NCI-H2196 treated with DMSO at 0.1 percent for 48 hours (cell line): ENCODE results near the gene ZNF277.
A peak's percentile ranks its signal among the peaks of the same experiment; 100 is the strongest.

Source experiments
- DNase-seq: peaks from one replicate; lab custom pipeline; 2025; ENCODE audit not compliant: unreplicated experiment; lab: John Stamatoyannopoulos, UW

The ZNF277 gene

DNA sequence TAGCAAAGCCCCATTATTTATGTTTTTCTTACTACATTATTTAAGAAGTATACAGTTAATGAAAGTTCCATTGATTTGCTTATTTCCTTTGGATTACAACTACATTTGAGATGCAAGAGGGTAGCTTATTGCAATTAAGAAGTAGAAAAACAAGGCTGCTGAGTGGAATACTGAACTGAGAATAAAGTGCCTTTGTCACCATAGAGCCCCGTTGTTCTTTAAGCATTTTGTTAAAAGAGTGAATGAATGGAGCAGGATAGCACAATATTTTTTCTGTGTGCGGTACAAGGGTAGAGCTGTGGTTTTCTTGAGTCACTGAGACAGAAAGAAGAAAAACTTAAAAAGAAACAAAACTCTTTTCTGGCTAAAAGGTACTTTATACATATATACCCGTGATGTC, 45.6 kb downstream of the ZNF277 start:
- no peak for DNase-seq

DNA sequence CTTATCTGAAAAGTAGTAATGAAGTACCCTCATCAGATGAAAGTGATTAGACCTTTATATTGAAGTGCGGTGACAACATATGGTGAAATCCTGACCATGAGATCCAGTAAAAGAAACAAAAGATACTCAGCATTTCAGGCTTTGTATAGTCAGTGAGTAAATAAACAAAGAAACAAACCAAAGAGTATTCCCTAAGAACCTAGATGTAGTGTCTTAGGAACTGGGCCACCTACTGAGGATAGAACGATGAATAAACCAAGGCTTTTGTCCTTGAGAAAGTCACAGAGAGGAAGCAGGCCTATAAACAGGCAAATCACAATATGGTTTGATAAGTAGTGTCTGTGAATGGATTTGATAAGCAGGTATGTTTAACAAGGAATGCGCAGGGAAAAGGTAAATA, 46.2 kb downstream of the ZNF277 start:
- no peak for DNase-seq

DNA sequence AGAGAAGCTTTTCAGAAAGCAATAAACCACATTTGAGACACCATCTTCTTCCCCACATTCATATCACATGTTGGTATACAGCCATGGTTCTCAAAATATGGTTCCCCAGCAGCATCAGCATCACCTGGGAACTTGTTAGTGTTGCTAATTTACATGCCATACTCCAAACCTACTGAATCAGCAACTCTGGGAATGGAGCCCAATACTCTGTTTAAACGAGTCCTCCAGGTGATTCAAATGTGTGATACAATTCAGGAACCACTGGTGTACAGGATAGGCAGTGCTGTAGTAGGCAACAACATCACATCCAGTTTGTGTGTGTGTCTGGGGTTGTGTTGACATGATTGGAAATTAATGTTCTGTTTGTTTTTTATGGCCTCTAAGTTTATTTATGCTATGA, 47.7 kb downstream of the ZNF277 start:
- no peak for DNase-seq

DNA sequence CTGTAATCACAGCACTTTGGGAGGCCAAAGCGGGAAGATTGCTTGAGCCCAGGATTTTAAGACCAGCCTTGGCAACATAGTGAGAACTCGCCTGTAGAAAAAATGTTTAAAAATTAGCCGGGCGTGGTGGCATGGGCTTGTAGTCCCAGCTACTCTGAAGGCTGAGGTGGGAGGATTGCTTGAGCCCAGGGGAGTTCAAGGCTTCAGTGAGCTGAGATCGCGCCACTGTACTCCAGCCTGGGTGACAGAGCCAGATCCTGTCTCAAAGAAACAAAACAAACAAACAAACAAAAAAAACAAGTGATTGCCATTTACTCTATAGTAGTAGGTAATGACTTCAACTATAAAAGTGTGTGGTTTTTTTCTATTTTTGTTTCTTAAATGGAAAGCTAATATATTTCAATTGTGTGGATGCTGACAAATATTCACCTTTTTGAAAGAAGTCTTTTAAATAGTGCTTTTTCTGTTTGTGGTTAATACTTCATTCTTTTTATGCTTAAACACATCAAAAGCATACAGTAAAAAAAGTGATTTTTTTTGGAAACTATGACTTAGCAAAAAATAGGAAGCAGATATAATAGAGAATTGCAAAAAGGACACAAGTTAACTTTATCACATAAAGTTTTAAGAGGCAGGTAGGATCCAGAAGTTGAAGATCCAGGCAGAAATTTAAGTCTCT, 48.4 kb downstream of the ZNF277 start:
- DNase-seq: no peak

DNA sequence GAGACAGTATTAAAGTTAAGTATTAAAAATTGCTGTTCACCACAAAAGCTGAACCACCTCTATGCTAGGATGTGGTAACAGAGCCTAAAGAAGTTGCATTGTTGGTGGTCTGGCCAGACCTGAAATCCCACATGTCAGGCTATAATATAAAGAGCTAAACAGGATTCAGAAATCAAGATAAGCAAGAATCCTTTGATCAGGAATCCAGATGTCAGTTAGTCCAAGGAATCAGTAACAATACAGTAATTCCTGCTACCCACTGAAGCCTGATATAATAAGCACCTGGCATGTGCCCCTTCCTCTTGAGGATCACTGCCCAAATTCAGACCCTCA, 48.9 kb downstream of the ZNF277 start:
- DNase-seq: no peak

DNA sequence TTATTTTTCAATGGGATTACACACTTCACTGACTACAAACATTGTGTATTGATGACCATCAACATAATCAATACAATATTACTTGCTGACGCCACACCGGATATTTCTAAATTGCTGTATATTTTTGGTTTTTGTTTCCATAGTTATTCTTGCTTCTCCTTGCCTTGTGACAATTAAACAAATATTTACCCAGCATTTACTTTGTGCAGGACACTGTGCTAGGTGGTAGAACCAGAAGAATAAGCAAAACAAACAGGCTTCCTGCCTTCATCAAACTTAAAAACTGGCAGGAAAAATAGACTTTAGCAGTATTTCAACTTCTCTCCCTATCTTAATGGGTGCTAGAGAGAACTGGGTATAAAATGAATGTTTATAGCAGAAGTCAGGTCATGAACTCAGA, 50.6 kb downstream of the ZNF277 start:
- DNase-seq: no peak

DNA sequence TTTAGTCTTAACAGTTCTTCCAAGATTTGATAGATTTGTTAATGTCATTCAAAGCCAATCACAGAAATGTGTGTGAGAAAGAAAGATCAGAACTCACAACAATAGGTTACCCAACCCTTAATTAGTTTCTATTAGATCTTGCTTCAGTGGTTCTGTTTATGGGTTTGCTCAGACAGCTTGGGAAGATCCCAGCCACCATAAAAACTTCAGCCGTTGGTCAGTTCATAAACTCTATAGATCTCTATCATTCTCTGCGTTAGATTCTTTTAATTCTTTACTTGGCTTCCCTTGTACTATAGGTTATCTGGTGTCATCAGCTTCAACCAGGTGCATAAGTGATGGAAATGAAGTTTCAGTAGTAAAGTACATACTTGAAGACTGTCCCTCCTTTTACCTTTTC, 54.4 kb downstream of the ZNF277 start:
- no peak for DNase-seq

DNA sequence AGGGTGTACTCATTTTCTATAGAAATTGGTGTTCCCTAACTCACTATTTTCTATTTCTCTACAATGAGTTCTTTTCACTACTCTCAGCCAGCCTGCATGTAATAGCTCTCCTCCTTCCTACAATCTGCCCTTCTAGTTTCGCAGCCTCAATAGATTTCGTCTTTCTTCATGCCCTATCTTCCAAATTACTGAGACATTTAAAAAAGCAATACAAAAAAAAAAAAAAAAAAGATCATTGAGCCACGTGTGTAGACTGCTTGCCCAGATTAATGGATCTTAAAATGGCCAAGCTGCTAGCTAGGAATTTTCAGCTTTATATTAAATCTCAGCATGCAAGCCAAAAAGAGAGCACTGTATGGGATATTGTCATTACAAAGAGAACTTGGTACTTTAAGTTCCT, 55.5 kb downstream of the ZNF277 start:
- DNase-seq: no peak

DNA sequence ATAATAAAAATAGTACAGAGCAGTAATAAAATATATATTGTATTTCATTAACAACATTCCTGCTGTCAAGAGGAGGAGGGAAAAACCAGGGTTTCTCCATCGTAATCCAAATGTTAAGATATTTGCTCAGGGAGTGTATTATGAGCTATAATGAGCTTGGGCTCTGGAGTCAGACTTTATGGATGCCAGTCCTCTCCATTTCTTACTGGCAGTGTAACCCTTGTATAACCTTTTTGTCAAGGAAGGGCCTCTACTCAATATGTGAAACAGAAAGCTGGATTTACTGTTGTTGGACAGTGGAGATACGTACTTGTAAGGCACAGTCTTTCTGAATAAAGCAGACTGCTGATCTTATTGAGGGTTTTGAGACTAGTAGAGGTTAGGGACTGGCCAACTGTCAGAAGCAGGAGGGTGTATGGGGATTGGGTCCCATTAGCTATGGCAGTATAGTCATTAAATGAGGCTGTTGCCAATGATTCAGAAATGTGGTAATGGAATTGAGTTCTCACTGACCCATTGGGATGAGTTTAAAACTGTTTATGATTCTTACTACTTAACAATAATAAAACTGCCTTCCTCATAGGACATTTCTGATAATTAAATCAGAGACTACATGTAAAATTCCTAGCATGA, 56.5 kb downstream of the ZNF277 start:
- no peak for DNase-seq

DNA sequence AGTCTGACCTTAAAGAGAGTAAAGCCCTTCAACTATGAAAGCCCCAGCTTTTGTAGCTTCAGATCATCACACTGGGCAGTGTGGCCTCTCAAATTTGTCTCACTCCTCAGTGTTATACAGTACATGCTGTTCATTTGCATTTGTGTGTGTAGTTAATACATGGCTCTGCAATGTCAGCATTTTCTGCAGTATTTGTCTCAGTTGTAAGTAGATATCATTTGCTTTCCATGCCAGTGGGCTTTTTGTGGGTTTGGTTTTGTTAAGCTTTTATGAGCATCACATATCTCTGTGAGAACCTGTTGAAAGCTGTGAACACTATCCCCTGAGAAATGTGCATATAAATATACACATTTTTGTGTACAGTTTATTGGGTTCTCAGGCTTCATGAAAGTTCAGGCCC, 57.0 kb downstream of the ZNF277 start:
- no peak for DNase-seq

DNA sequence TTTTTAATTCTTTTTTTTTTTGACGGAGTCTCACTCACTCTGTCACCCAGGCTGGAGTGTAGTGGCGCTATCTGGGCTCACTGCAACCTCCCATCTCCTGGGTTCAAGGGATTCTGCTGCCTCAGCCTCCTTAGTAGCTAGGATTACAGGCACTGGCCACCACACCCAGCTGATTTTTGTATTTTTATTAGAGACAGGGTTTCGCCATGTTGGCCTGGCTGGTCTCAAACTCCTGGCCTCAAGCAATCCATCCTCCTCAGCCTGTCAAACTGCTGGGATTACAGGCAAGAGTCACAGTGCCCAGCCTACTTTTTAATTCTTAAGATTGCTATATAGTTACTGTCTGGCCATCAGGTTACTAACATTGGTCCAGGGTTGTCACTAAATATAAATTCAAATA, 59.6 kb downstream of the ZNF277 start:
- no peak for DNase-seq

DNA sequence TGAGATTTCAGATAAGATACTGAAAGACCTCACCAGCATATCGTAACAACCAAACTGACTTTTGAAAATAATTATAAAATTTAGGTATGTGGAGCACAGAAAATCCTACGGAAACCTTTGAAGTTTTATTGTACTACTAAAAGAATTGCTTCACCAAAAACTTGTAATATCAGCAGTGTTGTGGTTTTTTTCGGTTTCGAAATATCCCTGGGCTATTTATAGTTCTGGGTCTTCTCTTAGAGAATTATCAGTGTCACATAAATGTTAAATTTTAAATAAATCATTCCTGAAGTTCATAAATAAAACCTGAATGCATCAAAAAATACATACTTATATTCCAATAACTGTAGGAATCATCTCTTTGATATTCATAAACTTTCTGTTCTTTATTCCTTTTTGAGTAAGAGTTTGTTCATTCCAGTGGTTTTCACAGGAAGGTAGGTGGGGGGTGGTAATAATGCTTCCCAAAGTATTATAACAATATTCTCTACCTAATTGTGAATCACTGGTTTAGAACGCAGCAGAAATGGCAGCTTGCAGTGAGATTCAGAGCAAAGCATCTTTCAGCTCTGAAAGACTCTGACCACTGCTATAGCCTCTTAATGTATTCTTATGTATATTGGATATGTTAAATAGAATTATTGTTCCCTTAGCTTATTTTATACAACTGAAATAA, 60.2 kb downstream of the ZNF277 start:
- DNase-seq: no peak

DNA sequence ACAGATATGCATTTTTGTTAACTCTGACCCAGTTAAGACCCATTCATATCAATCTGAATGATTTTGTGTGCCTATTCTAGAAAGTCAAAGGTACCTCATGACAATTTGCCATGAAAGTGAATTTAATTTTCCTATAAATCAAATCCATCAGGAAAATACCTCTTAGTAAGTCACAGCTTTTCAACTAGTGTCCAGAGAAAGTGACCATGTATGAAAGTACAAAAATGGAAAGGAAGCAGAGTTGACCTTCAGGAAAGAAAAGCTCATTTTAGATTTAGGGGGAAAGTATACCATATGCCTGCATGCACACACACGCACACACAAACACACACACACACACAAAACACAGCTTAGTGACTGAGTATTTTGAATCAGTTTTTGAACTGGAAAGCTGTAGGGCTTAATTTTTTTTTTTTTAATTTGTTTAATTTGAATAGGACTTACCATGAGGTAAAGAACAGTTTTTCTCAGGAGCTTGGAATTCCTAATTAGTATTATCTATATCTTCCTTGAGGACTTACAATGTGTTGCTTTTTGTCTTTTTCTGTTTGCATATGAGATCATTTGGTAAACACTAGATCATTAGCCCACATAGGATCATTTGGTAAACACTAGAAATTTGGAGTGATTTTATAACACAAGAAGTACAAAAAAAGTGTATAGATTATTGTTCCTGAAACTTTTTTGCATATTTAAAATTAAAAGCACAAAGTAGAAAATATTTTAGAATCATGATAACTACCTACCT, 61.6 kb downstream of the ZNF277 start:
- no peak for DNase-seq

DNA sequence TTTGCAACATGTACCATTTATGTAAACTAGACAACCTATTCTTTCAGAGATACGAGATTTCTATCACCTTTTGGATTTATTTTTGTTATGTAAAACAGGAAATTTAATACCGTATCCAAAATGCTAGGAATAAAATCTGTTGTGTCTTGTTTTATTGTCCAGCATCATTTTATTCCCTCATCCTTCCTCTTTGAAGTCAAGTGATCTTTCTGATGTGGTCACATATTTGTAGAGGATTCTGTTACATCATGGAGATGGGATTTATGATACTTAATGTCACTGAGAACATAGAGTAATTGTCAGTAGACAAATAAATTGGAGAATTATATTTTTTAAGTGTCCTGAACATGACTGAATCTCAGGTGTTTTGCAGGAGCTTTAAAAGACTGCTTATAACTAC, 64.7 kb downstream of the ZNF277 start:
- no peak for DNase-seq

DNA sequence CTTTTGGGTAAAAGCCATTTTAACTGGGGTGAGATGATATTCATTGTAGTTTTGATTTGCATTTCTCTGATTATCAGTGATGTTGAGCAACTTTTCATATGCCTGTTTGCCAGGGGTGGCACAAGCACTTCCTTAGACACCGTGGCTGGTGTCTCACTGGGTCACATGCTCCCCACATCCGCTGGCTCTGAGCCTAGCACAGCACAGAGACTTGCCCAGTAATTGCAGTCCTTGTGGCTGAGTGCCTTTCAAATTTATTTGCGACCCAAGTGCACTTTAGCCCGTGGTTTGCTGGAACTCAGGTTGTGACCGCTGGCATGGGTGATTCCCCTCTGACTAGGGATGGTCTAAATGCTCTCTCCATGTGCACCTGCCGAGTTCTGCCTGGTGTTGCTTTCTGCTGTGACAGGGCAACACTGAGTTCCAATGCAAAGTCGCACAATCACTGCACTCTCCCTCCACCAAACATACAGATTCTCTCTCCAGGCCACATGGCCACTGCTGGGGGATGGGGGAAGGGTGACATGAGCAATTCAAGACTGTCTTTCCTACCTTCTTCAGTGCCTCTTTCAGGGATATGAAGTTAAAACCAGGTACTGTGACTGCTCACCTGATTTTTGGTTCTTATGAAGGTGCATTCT, 66.5 kb downstream of the ZNF277 start:
- DNase-seq: peak; percentile 32

DNA sequence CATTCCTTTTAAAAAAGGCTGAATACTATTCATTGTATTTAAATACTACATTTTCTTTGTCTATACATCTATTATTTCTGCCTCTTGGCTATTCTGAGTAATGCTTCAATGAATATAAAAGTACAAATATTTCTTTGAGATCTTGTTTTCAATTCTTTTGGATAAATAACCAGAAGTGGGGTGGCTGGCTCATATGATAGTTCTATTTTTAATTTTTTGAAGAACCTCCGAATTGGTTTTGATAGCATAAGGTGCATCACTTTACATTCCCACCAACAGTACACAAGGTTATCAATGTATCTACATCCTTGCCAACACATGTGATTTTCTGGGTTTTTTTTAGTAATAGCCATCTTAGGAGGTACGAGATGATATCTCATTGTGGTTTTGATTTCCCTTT, 72.5 kb downstream of the ZNF277 start:
- DNase-seq: no peak

DNA sequence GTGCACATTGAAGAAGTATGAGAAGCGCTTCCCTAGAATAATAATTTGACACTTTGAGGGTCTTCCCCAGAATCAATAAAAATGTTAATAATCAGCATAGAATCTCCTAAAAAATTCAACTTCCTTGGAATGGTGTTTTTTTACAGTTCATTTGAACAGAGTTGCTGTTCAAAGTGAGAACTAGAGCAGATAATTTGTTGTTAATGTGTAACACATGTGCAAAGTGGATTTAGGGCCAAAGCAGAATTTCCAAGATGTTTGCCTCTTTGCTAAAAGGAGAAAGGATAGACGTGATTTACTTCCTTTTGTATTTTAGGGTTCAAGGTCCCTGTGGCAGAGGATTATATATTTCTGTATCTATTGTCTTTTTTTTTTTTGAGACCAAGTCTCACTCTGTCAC, 73.8 kb downstream of the ZNF277 start:
- DNase-seq: no peak

DNA sequence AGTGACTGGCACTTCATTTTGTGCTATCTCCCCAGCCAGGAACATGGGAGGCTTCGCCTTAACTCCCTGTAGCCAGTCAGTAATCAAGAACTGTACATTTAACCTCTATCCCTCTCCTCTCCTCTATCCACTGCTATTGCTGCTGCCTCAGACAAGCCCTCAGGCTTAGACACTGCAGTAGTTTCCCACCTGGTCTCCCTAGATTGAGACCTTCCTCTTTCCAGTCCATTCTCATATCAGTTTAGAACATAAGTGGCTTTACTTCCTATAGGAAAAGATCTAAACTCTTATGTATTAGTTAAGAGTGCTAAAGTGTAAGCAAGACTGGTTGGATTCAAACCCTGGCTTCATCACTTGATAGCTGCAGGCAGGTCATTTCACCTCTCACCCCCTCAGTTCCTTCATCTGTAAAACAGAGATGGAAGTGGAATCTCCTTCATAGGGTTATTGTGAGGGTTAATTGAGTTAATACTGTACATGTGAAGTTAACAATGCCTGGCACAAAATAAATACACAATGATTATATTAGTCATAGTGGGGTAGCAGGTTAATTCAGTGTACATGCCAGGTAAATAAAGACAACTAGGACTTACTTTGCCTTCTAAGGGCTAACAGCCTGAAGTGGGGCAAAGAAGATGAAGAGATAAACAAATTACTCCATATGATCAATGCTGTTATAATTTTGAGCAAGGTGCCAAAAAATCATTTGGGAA, 76.1 kb downstream of the ZNF277 start:
- no peak for DNase-seq

DNA sequence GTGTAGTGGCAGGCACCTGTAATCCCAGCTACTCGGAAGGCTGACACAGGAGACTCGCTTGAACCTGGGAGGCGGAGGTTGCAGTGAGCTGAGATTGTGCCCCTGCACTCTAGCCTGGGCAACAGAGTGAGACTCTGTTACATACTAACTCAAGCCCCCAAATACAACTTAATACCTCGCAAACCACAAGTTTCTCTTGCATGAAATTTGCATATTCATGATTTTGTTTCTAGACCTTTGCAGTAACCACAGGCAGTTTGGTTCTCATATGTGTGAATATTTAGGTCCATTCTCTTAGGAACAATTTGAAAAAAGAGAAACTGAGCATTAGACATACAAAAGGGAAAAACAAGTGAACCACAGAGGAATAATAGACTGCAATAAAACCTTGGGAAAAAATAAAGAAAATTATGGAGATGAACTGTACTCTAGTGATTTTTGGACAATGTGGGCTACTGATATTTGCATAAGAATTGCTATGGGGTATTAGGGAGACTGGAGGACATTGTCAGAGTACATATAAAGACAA, 77.0 kb downstream of the ZNF277 start:
- no peak for DNase-seq

DNA sequence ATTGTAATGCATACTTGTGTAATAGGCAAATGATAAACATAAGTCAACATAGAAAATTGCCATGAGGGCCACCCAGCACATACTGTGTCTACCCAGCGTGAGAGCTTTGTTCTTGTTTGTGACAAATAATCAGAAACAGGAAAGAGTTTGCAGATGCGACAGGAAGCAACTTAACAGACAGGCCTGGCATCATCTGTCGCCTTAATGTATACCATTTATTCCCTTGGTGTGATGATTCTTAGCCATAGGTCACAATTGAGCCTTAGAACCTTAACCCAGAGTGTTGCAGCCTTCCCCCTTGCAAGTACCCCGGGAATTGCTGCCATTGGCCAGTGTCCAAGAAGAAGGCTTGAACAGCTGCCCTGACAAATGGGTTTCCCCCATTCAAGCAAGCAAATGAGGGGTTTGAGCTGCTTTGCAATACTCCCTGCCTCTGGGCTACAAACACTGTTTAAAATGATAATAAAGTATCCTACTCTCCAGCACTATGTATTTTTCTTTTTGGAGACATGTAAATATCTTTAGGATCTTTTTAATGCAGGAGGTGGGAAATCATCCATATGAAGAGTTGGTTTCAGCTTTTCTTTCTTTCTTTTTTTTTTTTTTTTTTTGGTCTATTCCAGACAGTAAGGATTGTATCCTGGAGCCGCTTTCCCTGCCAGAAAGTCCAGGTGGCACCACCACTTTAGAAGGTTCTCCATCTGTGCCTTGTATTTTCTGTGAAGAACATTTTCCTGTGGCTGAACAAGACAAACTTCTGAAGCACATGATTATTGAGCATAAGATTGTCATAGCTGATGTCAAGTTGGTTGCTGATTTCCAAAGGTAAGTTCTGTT, 80.0 kb downstream of the ZNF277 start:
- DNase-seq: no peak
